Measurements from ENCODE around the gene SSX2. TPM values are rescaled to one million over a fixed set of nuclear protein-coding genes. Genes with fewer than 3 reads are reported as not detected.
"Not testable (repeated sequence)": the region's sequence is repeated elsewhere in the genome, so short reads cannot be mapped to it uniquely, and the experiment has no call there.

Gene SSX2
- total RNA-seq: not detected
- long read RNA-seq: 0 reads

- intact Hi-C loops (cut with DNase I); DNase-seq (ENCODE audit: low spot score): not testable (repeated sequence)
Observed at GRCh38 chrX:52707078-52707477, at the start of gene SSX2. Gene SSX2, minus strand, starts transcription at chrX:52707178. Its CDS starts 1,429 bp downstream, at chrX:52705749.

- DNase-seq (ENCODE audit: low spot score); intact Hi-C loops (cut with DNase I): not testable (repeated sequence)
Observed at GRCh38 chrX:52750952-52751351, 44.0 kb upstream of the SSX2 start, which contains the start of gene SSX2B. Gene SSX2B, plus strand, starts transcription at chrX:52751252. Its CDS starts 1,429 bp downstream, at chrX:52752681.

GRCh38 chrX:52692034-52692433 is 14.9 kb downstream of the SSX2 start:
- DNase-seq (ENCODE audit: low spot score); intact Hi-C loops (cut with DNase I): not testable (repeated sequence)

GRCh38 chrX:52662218-52662617 is 44.8 kb downstream of the SSX2 start:
- DNase-seq (ENCODE audit: low spot score); intact Hi-C loops (cut with DNase I): not testable (repeated sequence)

- DNase-seq (ENCODE audit: low spot score); intact Hi-C loops (cut with DNase I): not testable (repeated sequence)
Observed at GRCh38 chrX:52655475-52655874, 51.5 kb downstream of the SSX2 start.

GRCh38 chrX:52654800-52655199 is 52.2 kb downstream of the SSX2 start, which contains the start of gene SSX7:
Gene SSX7, minus strand, starts transcription at chrX:52654900. Its CDS starts 1,428 bp downstream, at chrX:52653472.
- intact Hi-C loops (cut with DNase I); DNase-seq (ENCODE audit: low spot score): not testable (repeated sequence)

GRCh38 chrX:52650676-52651075 is 56.3 kb downstream of the SSX2 start:
- DNase-seq (ENCODE audit: low spot score); intact Hi-C loops (cut with DNase I): not testable (repeated sequence)

GRCh38 chrX:52648956-52649355 is 58.0 kb downstream of the SSX2 start:
- intact Hi-C loops (cut with DNase I); DNase-seq (ENCODE audit: low spot score): not testable (repeated sequence)

Other genes starting within 250 kb of the SSX2 start
- not detected for gene XAGE1A, start 211.4 kb downstream of the SSX2 start, total RNA-seq
- gene XAGE1B, start 190.1 kb downstream of the SSX2 start, total RNA-seq: not detected
- not detected for gene SSX7, start 52.3 kb downstream of the SSX2 start, total RNA-seq
- not detected for gene SSX2B, start 44.1 kb upstream of the SSX2 start, total RNA-seq
- gene SPANXN5, start 90.2 kb upstream of the SSX2 start, total RNA-seq: not detected
- not detected for gene XAGE5, start 104.1 kb upstream of the SSX2 start, total RNA-seq
- not detected for gene XAGE3, start 160.9 kb upstream of the SSX2 start, total RNA-seq
- 6.4 TPM for gene FAM156B, start 190.2 kb upstream of the SSX2 start, total RNA-seq

Data from cardiac septum (tissue), 1 donor.